ENCODE measurements around the gene RTN4RL1.
"Not testable (repeated sequence)": the region's sequence is repeated elsewhere in the genome, so short reads cannot be mapped to it uniquely, and the experiment has no call there.

RTN4RL1 gene

DNA sequence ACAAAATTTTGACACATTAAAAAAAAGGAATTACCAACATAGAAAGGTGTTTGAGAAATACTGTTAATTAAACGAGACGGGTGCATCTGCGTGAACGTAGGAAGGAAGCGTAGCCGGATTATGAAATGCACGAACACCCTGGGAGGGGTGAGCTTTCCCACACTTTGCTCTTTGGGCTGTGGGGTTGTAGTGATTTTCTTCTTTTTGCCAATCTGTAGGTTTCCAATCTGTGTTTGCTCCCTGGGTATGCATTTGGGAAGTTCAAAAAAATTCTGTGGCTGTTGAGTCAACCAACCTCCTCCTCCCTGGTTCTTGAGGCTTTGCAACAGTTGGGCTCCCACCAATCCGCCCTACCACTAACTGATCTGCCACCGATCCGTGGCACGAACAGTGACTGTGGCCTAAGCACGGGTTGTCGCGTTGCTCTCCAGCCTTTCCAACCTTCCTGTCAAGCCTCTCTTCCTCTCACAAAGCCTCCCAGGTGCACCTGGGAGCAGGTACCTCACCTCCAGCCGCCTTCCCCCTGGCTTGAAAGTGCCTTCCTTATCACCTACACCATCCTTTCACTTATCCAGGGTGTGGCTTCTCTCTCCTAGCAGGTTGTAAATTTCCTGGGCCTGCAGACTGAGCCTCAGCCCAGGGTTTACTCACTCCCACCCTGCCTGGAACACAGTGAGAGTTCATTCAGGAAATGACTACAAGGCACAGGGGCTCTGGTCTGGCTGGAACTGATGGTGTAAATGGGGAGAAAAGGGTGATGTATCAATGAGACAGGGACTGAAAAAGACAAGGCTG, 16.6 kb downstream of the RTN4RL1 start:
- no peak for DNase-seq

DNA sequence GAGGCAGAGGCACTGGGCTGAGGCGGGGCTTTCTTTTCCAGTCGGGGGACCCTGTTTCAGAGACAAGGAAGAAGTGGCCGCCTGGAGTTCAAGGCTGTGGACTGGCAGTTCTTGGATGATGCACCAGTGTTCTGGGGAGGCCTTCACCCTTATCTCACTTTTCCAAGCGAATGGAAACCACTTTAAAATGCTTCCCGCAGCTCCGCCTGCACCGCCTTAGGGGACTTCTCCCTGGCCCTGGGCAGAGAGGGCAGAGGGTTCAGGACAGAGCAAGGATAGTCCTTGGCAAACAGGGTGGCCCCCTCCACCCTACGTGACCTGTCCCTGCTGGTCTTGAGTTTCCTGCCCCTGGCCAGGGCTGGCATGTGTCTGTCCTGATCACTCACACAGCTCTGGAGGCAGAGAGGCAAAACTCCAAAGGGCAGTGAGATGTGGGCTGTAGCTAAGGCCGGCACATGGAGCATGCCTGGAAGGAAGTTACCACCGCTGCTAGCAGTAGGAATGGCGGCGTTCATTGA, 20.6 kb downstream of the RTN4RL1 start:
- no peak for DNase-seq

DNA sequence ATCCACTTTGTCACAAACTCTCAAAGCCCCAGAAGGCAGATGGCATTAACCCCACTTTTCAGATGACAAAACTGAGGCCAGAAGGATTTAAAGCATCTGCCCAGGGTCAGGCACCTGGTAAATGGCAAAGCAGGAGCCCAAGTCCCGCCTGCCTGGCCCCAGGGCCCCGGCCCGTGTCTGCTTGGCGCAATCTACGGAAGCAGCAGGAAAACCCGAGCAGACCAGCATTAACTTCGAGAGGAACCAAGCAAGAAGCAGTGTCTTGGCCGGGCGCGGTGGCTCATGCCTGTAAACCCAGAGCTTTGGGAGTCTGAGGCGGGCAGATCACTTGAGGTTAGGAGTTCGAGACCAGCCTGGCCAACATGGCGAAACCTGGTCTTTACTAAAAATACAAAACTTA, 21.6 kb downstream of the RTN4RL1 start:
- DNase-seq: no peak

DNA sequence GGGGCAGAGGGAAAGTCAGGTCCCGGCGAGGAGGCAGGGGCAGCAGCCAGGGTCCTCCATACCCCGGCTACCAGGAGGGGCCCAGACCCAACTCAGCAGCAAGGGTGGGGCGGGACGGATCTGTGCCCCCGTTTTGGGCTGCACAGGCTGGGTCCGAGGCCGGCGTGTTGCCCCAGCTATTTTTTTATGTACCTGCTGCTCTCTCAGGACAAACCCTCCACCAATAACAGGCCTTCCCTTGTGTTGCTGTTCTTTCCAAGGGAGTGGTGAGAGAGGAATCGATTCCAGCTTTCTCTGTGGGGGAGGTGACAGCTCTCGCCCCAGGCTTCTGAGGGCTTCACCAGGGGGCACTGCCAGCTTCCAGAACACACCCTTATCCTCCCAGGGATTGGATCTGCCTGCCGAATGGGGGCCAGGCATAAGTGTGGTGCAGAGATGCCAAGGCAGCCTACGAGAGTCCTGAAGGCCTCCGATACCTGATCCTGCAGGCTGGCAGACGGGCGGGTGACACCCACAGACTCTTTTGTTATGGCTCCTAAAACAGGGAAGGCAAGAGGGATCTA, 22.3 kb downstream of the RTN4RL1 start:
- DNase-seq: peak in 14 of 56 donors; percentile 7 to 51 (median 26)

DNA sequence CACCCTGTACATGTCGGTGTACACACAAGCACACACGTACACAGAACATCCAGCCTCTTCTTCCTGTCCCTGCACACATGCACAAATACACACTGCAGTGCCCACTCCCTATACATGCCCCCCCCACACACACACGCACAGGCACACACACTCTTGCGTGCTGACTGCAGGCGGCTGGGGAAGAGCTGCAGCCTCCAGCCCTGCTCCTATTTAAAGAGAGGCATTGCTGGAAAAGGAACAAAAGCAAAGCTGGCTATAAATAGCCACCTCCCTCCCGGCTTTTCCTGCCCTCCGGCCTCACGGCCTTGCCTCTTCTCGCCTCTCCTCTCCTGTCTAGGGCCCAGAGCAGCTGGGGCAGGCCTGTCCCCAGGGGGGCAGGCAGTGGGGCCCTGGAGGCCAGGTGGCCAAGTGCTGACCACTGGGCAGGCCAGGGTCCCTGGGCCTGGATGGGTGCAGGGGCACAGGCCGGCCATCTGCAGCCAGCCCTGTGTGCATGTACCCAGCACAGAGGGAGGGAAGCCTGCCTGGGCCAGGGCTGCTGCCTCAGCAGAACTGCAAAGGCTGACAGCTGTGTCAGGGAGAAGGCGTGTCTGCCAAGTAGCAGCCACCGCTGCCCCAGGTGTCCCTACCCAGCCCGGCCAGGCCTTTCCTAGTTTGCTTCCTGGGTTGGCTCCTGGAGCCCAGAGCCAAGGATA, 25.4 kb downstream of the RTN4RL1 start:
- peak in 34 of 56 donors; percentile 6 to 58 (median 38) for DNase-seq

DNA sequence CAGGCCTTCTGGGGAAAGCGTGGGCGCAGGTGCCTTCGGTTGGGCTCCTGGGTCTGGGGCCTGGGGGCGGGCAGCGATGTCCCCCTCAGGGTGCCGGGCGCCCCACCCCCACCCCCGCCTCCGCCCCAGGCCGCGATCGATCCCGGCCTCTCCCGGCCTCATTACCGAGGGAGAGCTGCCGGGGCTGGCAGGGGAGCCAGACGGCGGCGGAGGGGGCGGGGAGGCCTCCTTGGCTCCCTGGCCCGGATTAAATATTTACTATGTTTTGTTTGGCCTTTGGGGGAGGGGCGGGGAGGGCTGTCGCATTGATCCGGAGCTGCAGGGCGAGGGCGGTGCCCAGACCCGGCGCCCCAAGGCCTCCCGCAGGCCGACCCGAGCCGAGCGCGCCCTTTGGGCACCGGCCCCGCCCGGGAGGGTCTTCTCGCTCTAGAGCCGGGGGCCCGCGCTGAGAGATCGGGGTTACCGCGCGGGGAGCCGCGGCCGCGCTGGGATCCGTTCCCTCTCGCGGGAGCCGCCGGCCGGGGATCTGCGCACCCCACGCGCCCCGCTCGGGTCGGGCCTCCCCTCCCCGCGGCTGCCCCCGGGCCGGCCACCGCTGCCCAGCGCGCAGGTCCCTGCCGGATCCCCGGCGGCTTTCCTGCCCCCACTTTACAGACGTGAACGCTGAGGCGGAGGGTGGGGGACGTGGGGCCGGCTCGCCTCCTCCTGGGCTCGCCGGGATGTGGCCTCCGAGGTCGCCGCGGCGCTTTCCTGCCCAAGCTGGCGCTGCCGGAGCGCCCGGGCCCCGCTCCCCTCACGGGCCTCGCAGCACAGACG, 27.0 kb downstream of the RTN4RL1 start:
- peak in 2 of 56 donors; percentile 14 to 40 for DNase-seq

- DNase-seq: no peak
Observed at GRCh38 chr17:1997289-1997926, 27.7 kb downstream of the RTN4RL1 start.

DNA sequence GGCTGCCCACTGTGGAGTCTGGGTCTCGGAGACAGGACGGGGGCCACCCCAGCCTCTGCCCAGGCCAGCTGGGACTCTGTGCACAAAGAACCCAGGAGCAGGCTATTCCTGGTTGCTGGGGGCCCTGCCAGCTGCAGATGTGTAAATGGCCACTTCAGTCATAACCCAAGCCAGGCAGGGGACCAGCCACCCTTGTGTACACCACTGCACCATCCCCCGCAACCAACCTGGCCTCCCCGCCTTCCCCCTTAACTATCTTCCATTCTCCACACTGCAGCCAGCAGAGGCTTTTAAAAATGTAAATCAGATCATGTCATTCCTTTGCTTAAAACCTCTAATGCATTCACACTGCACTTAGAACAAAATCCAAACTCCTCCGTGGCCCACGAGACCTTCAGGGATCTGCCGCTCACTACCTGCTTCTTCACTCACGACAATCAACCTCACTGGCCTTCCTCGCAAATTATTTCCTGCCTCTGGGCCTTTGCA, 28.3 kb downstream of the RTN4RL1 start:
- DNase-seq: peak in 1 of 56 donors; percentile 13

DNA sequence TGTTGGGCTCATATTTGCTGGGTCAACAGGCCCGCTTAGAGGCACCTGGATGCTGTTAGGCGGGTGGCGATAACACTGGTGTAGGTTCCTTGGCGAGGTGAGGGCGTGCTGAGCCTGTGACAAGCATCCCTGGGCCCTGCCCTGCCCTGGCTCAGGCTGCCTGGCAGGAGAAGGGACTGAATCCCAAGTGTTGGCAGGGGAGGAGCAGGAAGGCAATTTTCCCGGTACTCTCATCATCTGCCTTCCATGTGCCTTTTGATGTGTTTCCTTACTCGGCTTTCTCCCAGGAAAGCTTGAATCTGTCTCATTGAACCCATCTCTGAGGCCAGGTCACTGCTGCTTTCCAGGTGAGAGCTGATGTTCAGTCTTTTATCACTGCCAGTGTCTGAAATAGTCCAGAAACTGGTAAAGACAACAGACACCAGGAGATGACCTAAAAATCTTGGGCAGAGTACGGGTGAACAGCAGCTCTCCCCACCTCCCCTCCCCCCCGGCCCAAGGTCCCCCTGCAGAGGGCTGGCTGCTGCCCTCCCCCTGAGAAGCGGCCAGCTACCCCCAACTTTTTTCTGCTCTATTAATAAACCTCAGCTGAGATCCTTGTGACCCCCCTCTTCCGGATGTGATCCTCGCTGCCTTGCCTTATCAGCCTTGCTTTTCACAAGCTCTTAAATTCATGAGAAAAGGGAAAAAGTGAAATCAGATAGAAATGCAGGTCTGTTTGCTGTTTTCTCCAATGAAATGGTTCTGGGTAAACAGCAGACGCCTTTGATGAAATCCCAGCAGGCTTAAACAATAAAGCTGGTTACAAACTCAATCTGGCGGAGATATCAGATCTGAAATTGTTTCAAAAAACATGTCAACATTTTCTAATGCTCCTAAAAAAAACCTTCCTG, 29.0 kb downstream of the RTN4RL1 start:
- no peak for DNase-seq

DNA sequence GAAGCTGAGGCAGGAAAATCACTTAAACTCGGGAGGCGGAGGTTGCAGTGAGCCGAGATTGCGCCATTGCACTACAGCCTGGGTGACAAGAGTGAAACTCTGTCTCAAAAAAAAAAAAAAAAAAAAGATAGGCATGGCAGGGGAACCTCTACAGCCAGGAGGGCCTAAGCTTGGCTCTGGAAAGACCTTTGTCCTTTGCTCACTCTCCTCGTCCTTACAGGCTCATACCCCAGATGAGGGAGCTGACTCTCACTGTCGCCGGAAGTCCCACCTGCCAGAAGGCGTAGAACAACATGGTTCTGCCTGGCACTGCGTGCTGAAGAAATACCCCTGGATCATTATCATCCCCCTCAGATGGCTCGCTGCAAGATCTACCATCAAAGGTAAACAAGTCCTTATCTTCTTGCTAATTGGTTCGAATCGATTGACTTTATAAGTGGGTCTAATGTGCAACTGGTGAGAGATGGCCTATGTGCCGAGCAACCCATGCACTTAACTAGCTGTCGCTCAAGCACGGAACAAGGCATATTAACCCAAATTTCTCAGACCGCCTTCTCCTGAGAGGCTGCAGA, 29.7 kb downstream of the RTN4RL1 start:
- no peak for DNase-seq

DNA sequence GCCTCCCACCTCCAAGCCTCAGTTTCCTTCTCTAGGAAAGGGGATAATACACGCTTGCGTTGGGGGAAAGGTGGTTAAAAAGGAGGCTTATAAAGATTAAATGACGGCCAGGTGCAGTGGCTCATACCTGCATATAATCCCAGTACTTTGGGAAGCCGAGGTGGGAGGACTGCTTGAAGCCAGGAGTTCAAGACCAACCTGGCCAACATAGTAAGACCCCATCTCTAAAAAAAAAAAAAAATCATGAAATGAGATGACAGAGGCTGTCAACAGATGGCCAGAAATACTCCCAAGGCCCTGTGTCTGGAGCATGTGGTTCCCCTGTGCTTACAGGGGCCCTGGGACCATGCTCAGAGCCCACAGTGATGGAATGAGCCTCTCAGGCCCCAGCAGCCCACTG, 30.4 kb downstream of the RTN4RL1 start:
- no peak for DNase-seq

DNA sequence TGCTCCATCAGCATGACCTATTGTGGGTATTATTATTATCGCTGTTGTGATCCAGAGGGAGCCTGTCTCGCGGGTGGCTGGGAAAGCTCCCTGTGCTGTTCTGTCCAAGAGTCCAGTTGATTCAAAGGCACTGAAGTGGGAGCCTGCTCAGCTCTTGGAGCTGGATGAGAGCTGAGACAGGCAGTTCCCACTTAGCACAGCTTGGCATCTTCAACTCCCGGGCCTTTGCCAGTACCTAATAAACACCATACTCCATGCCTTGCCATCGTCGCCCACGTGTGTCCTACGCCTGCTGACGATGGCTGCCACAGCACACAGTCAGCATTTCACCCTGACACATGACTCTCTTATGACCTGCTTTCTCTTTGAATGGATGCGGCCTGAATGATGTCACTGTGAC, 32.6 kb downstream of the RTN4RL1 start:
- peak in 19 of 56 donors; percentile 9 to 80 (median 49) for DNase-seq

GRCh38 chr17:1989135-1989534, 36.0 kb downstream of the RTN4RL1 start:
- no peak for DNase-seq

- no peak for DNase-seq
Observed at GRCh38 chr17:1986783-1987451, 38.2 kb downstream of the RTN4RL1 start.

DNA sequence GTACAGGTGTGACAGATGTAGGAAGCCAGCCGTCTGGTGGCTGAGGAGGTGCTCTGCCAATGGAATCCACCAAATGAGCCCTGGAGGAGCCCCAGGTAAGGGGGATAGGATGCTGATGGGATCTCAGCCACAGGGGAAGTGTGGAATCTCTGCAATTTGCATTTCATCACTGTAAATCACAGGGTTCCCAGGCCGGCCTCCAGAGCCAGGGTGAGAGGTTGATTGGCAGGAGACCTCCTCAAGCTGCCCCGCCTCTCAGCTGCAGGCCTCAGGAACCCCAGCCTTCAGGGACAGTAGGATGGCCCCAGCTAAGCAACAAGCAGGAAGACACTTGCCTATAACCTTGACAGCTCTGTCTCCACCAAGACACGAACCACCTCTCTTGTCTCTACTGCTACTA, 39.4 kb downstream of the RTN4RL1 start:
- no peak for DNase-seq

- no peak for DNase-seq
Observed at GRCh38 chr17:1985093-1985492, 40.0 kb downstream of the RTN4RL1 start.

DNA sequence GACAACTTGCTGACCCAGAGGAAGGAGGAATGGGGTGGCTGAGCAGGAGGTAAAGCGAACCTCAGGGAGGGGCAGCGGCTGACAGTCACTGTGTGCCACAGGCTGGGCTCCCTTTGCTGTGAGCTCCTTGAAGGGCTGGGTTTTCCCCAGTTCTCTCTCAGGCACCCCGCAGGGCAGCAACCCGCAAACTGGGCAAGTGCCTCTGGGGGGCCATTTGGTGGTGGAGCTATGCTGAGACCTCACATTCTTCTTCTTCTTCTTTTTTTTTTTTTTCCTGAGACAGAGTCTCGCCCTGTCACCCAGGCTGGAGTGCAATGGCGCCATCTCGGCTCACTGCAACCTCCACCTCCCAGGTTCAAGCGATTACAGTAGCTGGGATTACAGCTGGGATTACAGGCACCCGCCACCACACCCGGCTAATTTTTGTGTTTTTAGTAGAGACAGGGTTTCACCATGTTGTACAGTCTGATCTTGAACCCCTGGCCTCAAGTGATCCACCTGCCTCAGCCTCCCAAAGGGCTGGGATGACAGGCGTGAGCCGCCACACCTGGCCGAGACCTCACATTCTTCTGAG, 42.3 kb downstream of the RTN4RL1 start:
- DNase-seq: not testable (repeated sequence)

DNA sequence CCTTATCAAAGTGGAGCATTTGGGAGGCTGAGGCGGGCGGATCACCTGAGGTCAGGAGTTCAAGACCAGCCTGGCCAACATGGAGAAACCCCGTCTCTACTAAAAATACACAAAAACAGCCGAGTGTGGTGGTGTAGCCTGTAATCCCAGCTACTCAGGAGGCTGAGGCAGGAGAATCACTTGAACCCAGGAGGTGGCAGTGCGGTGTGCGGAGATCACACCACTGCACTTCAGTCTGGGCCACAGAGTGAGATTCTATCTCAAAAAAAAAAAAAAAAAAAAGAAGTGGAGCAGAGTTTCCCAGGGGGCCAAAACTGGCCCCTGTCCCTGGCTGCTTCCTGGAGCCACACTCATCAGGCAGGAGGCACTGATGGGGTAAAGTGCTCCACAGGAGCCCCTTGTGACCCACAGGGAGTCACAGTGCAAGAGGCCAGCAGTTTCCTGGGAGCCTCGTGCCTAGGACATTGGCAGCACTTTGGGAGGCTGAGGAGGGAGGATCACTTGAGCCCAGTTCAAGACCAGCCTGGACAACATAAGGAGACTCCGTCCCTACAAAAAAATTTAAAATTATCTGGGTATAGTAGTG, 44.4 kb downstream of the RTN4RL1 start:
- no peak for DNase-seq

Data from nucleus accumbens (tissue), 56 donors.